Measurements from ENCODE around the gene CYP4Z1. TPM values are rescaled to one million over a fixed set of nuclear protein-coding genes. Genes with fewer than 3 reads are reported as not detected.

CYP4Z1 gene
- total RNA-seq = 0.92 TPM

GRCh38 chr1:47067097-47067594, at the start of gene CYP4Z1:
Gene CYP4Z1 (plus strand): TSS chr1:47067231. CDS start chr1:47067491, 260 bp downstream.

GRCh38 chr1:47023268-47024140, 43.5 kb upstream of the CYP4Z1 start, which contains the start of gene CYP4X1:
Gene CYP4X1 (plus strand): TSS chr1:47023669. CDS start chr1:47023818, 149 bp downstream.

GRCh38 chr1:47137198-47137597, 70.2 kb downstream of the CYP4Z1 start, which contains the start of gene CYP4A22:
Gene CYP4A22 (plus strand): TSS chr1:47137441. CDS start chr1:47137486, 45 bp downstream.

Other genes with a start within 250 kb of the CYP4Z1 start
- gene CYP4A11, start 125.8 kb upstream of the CYP4Z1 start, total RNA-seq = 0.23 TPM
- gene CYP4X1, start 43.6 kb upstream of the CYP4Z1 start, total RNA-seq = 26.1 TPM
- gene CYP4A22, start 70.2 kb downstream of the CYP4Z1 start, total RNA-seq = not detected
- not detected for gene PDZK1IP1, start 122.8 kb downstream of the CYP4Z1 start, total RNA-seq
- gene TAL1, start 165.0 kb downstream of the CYP4Z1 start, total RNA-seq = 5.8 TPM
- 8.1 TPM for gene STIL, start 246.9 kb downstream of the CYP4Z1 start, total RNA-seq